ENCODE results near the gene B4GALT7.
A peak's percentile ranks its signal among the peaks of the same experiment; 100 is the strongest.
"Not testable (repeated sequence)": the region's sequence is repeated elsewhere in the genome, so short reads cannot be mapped to it uniquely, and the experiment has no call there.

The B4GALT7 gene

GRCh38 chr5:177599731-177600507 lies at the start of gene B4GALT7:
Gene B4GALT7, plus strand, starts transcription at chr5:177600132. Its CDS starts 79 bp downstream, at chr5:177600211.
- Histone ChIP-seq H3K9ac (ENCODE audit: low read depth, low read length) (peak within 1 kb of the TSS; percentile 87), H3K4me1 (ENCODE audit: insufficient read depth, low read length) (peaks cover 3% of the 10 kb centered on the region; the same call in 1 of the 2 replicates), H3K36me3 (ENCODE audit: insufficient read depth, low read length) (peaks cover 6% of the 10 kb centered on the region; the same call in 1 of the 2 replicates), H3K9me3 (ENCODE audit: control insufficient read depth, insufficient read depth, low read length) (no peaks in the 10 kb centered on the region)

GRCh38 chr5:177552839-177553455 lies 47.0 kb upstream of the B4GALT7 start:
- no peaks in the 10 kb centered on the region for H3K9me3 ChIP-seq (ENCODE audit: control insufficient read depth, insufficient read depth, low read length)
- H3K4me1 ChIP-seq (ENCODE audit: insufficient read depth, low read length), result peaks cover 17% of the 10 kb centered on the region; the same call in 1 of the 2 replicates
- H3K9ac ChIP-seq (ENCODE audit: low read depth, low read length), result peak overlapping the region; percentile 90
- peaks cover 18% of the 10 kb centered on the region for H3K36me3 ChIP-seq (ENCODE audit: insufficient read depth, low read length)

- peaks cover 17% of the 10 kb centered on the region; the same call in 1 of the 2 replicates for H3K4me1 ChIP-seq (ENCODE audit: insufficient read depth, low read length)
These were observed 46.1 kb upstream of the B4GALT7 start for GRCh38 chr5:177553671-177554429.

GRCh38 chr5:177554474-177555111 lies 45.3 kb upstream of the B4GALT7 start, which contains the start of gene FAM193B:
Gene FAM193B, minus strand, starts transcription at chr5:177554563. Its CDS starts 105 bp downstream, at chr5:177554458.
- peaks cover 18% of the 10 kb centered on the region for H3K36me3 ChIP-seq (ENCODE audit: insufficient read depth, low read length)
- no peaks in the 10 kb centered on the region for H3K9me3 ChIP-seq (ENCODE audit: control insufficient read depth, insufficient read depth, low read length)
- H3K4me1 ChIP-seq (ENCODE audit: insufficient read depth, low read length), result peaks cover 17% of the 10 kb centered on the region; the same call in 1 of the 2 replicates
- peak within 1 kb of the TSS; percentile 90 for H3K9ac ChIP-seq (ENCODE audit: low read depth, low read length)

More at GRCh38 chr5:177553671-177554429, 46.1 kb upstream of the B4GALT7 start:
- no peaks in the 10 kb centered on the region for H3K9me3 ChIP-seq (ENCODE audit: control insufficient read depth, insufficient read depth, low read length)
- peak overlapping the region; percentile 90 for H3K9ac ChIP-seq (ENCODE audit: low read depth, low read length)
- peaks cover 18% of the 10 kb centered on the region for H3K36me3 ChIP-seq (ENCODE audit: insufficient read depth, low read length)

- Histone ChIP-seq H3K9ac (ENCODE audit: low read depth, low read length) (no peak overlapping the region), H3K36me3 (ENCODE audit: insufficient read depth, low read length) (peaks cover 18% of the 10 kb centered on the region), H3K4me1 (ENCODE audit: insufficient read depth, low read length) (peaks cover 17% of the 10 kb centered on the region; the same call in 1 of the 2 replicates), H3K9me3 (ENCODE audit: control insufficient read depth, insufficient read depth, low read length) (no peaks in the 10 kb centered on the region)
These were observed 44.7 kb upstream of the B4GALT7 start for GRCh38 chr5:177555228-177555627.

- no peaks in the 10 kb centered on the region for H3K9me3 ChIP-seq (ENCODE audit: control insufficient read depth, insufficient read depth, low read length)
- peaks cover 17% of the 10 kb centered on the region; the same call in 1 of the 2 replicates for H3K4me1 ChIP-seq (ENCODE audit: insufficient read depth, low read length)
- H3K9ac ChIP-seq (ENCODE audit: low read depth, low read length), result no peak overlapping the region
- H3K36me3 ChIP-seq (ENCODE audit: insufficient read depth, low read length), result peaks cover 15% of the 10 kb centered on the region
These were observed 44.3 kb upstream of the B4GALT7 start for GRCh38 chr5:177555665-177556064.

- Histone ChIP-seq H3K4me1 (ENCODE audit: insufficient read depth, low read length) (peaks cover 17% of the 10 kb centered on the region; the same call in 1 of the 2 replicates), H3K36me3 (ENCODE audit: insufficient read depth, low read length) (0 out of 2 replicates have a peak, but pooled peaks cover under 1% of the 10 kb centered on the region), H3K9ac (ENCODE audit: low read depth, low read length) (no peak overlapping the region)
These were observed 42.8 kb upstream of the B4GALT7 start for GRCh38 chr5:177557041-177557647.

GRCh38 chr5:177557796-177558195 lies 42.1 kb upstream of the B4GALT7 start:
- H3K36me3 ChIP-seq (ENCODE audit: insufficient read depth, low read length), result no peaks in the 10 kb centered on the region
- peaks cover 14% of the 10 kb centered on the region; the same call in 1 of the 2 replicates for H3K4me1 ChIP-seq (ENCODE audit: insufficient read depth, low read length)
- H3K9me3 ChIP-seq (ENCODE audit: control insufficient read depth, insufficient read depth, low read length), result no peaks in the 10 kb centered on the region; the same call in 1 of the 2 replicates
- H3K9ac ChIP-seq (ENCODE audit: low read depth, low read length), result no peak overlapping the region

More at GRCh38 chr5:177557041-177557647, 42.8 kb upstream of the B4GALT7 start:
- H3K9me3 ChIP-seq (ENCODE audit: control insufficient read depth, insufficient read depth, low read length), result no peaks in the 10 kb centered on the region

- peaks cover 11% of the 10 kb centered on the region; the same call in 1 of the 2 replicates for H3K4me1 ChIP-seq (ENCODE audit: insufficient read depth, low read length)
- not testable (repeated sequence) for H3K9ac ChIP-seq (ENCODE audit: low read depth, low read length); H3K36me3 ChIP-seq (ENCODE audit: insufficient read depth, low read length)
These were observed 40.4 kb upstream of the B4GALT7 start for GRCh38 chr5:177559446-177559941.

GRCh38 chr5:177565046-177565445 lies 34.9 kb upstream of the B4GALT7 start:
- Histone ChIP-seq H3K9me3 (ENCODE audit: control insufficient read depth, insufficient read depth, low read length) (no peaks in the 10 kb centered on the region; the same call in 1 of the 2 replicates), H3K36me3 (ENCODE audit: insufficient read depth, low read length) (no peaks in the 10 kb centered on the region), H3K9ac (ENCODE audit: low read depth, low read length) (no peak overlapping the region), H3K4me1 (ENCODE audit: insufficient read depth, low read length) (no peaks in the 10 kb centered on the region)

More at GRCh38 chr5:177559446-177559941, 40.4 kb upstream of the B4GALT7 start:
- not testable (repeated sequence) for H3K9me3 ChIP-seq (ENCODE audit: control insufficient read depth, insufficient read depth, low read length)

GRCh38 chr5:177568326-177568725 lies 31.6 kb upstream of the B4GALT7 start:
- no peaks in the 10 kb centered on the region for H3K36me3 ChIP-seq (ENCODE audit: insufficient read depth, low read length)
- no peaks in the 10 kb centered on the region for H3K4me1 ChIP-seq (ENCODE audit: insufficient read depth, low read length)
- H3K9ac ChIP-seq (ENCODE audit: low read depth, low read length), result no peak overlapping the region
- no peaks in the 10 kb centered on the region for H3K9me3 ChIP-seq (ENCODE audit: control insufficient read depth, insufficient read depth, low read length)

GRCh38 chr5:177569894-177570293 lies 30.0 kb upstream of the B4GALT7 start:
- H3K4me1 ChIP-seq (ENCODE audit: insufficient read depth, low read length), result peaks cover 5% of the 10 kb centered on the region; the same call in 1 of the 2 replicates
- no peaks in the 10 kb centered on the region for H3K9me3 ChIP-seq (ENCODE audit: control insufficient read depth, insufficient read depth, low read length)
- H3K9ac ChIP-seq (ENCODE audit: low read depth, low read length), result no peak overlapping the region
- no peaks in the 10 kb centered on the region for H3K36me3 ChIP-seq (ENCODE audit: insufficient read depth, low read length)

GRCh38 chr5:177575488-177575887 lies 24.4 kb upstream of the B4GALT7 start:
- Histone ChIP-seq H3K9me3 (ENCODE audit: control insufficient read depth, insufficient read depth, low read length) (no peaks in the 10 kb centered on the region), H3K4me1 (ENCODE audit: insufficient read depth, low read length) (peaks cover 7% of the 10 kb centered on the region; the same call in 1 of the 2 replicates), H3K36me3 (ENCODE audit: insufficient read depth, low read length) (no peaks in the 10 kb centered on the region), H3K9ac (ENCODE audit: low read depth, low read length) (no peak overlapping the region)
